Type B pancreatic cell (in vitro differentiated cells): ENCODE data around the gene NEDD4L. TPM values are rescaled to one million over a fixed set of nuclear protein-coding genes. Genes with fewer than 3 reads are reported as not detected.

ENCODE experiments used
- DNase-seq: peaks from one replicate; pipeline ENCODE4 v3.0.0; 2021; ENCODE audit warnings: mixed read lengths; ENCODE audit not compliant: unreplicated experiment; ENCODE audit errors: extremely low spot score
- H3K27ac Mint-ChIP-seq: 2 replicates; pipeline ENCODE4 v1.8.0; 2021; ENCODE audit warnings: mild to moderate bottlenecking, mixed read lengths
- H3K27me3 Mint-ChIP-seq: 2 replicates; pipeline ENCODE4 v1.8.0; 2021; ENCODE audit warnings: mixed read lengths
- H3K36me3 Mint-ChIP-seq: 2 replicates; pipeline ENCODE4 v1.8.0; 2021; ENCODE audit warnings: mixed read lengths
- H3K4me1 Mint-ChIP-seq: one replicate; pipeline ENCODE4 v1.8.0; 2021; ENCODE audit warnings: mixed read lengths; ENCODE audit not compliant: unreplicated experiment
- H3K4me3 Mint-ChIP-seq: 2 replicates; pipeline ENCODE4 v1.8.0; 2021; ENCODE audit warnings: mild to moderate bottlenecking, mixed read lengths
- H3K9me3 Mint-ChIP-seq: 2 replicates; pipeline ENCODE4 v1.8.0; 2021; ENCODE audit warnings: mixed read lengths
- total RNA-seq: library from RNA; stranded (reverse); gene quantifications from 2 replicates; pipeline ENCODE4 v1.2.1, GENCODE V29; 2021; ENCODE audit warnings: low replicate concordance
- TF ChIP-seq, protein P1 (sequence below): fragments of 200-600 bp; sonication (generic); conservative IDR thresholded peaks from 2 replicates; pipeline ENCODE4 v1.5.0; 2021; ENCODE audit warnings: antibody characterized with exemption, mild to moderate bottlenecking

The NEDD4L gene
- total RNA-seq, 1 donor from 2014 or later, result 84.7 TPM

DNA sequence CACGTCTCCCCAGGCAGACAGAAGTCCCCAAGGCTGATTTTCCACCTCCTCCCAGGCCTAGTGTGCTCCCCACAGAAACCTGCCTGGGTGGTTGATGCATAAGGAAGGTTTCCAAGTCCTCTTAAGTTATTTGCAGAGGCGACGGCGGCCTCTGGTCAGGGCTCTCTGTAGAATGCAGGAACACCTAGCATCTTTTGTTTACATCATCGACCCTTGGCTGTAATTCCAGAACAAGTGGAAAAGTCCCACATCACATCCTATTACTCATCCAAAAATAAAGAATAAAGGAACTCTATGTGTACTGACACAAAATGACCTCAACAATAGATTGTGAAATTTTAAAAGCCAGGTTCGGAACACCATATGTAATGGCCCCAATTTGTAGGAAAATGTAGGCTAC is 373.7 kb downstream of the NEDD4L start:
- H3K4me1 Mint-ChIP-seq, result peaks cover 11% of the 10 kb centered on the region
- TF ChIP-seq, protein P1, sequence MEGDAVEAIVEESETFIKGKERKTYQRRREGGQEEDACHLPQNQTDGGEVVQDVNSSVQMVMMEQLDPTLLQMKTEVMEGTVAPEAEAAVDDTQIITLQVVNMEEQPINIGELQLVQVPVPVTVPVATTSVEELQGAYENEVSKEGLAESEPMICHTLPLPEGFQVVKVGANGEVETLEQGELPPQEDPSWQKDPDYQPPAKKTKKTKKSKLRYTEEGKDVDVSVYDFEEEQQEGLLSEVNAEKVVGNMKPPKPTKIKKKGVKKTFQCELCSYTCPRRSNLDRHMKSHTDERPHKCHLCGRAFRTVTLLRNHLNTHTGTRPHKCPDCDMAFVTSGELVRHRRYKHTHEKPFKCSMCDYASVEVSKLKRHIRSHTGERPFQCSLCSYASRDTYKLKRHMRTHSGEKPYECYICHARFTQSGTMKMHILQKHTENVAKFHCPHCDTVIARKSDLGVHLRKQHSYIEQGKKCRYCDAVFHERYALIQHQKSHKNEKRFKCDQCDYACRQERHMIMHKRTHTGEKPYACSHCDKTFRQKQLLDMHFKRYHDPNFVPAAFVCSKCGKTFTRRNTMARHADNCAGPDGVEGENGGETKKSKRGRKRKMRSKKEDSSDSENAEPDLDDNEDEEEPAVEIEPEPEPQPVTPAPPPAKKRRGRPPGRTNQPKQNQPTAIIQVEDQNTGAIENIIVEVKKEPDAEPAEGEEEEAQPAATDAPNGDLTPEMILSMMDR, result no peak
- no peak for DNase-seq
- H3K4me3 Mint-ChIP-seq, result no peak overlapping the region
- peaks cover 9% of the 10 kb centered on the region for H3K9me3 Mint-ChIP-seq
- H3K36me3 Mint-ChIP-seq, result no peaks in the 10 kb centered on the region
- H3K27me3 Mint-ChIP-seq, result peaks cover 6% of the 10 kb centered on the region
- no peak overlapping the region for H3K27ac Mint-ChIP-seq

DNA sequence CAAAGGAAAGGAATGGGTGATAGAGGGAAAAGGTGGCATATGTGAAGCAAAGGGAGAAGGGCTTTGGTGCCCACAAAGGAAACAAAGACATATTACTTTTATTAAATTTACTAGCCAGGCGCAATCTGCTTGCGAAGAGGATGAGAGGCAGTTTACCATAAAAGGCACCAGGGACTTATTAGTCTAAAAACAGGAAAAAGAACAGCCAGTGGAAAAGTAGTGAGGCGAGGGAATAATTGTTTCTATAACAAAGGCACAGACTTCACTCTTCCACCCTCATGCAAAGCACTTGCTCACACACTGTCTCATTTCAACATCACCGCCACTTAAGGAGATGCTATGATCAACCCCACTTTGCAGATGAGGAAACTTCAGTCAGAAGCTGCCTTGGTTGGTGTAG is 374.3 kb downstream of the NEDD4L start:
- TF ChIP-seq, protein P1, result no peak
- Mint-ChIP-seq H3K4me3 (no peak overlapping the region), H3K27ac (no peak overlapping the region), H3K27me3 (peaks cover 9% of the 10 kb centered on the region), H3K9me3 (peaks cover 9% of the 10 kb centered on the region), H3K4me1 (peaks cover 11% of the 10 kb centered on the region), H3K36me3 (no peaks in the 10 kb centered on the region)
- DNase-seq, result no peak

DNA sequence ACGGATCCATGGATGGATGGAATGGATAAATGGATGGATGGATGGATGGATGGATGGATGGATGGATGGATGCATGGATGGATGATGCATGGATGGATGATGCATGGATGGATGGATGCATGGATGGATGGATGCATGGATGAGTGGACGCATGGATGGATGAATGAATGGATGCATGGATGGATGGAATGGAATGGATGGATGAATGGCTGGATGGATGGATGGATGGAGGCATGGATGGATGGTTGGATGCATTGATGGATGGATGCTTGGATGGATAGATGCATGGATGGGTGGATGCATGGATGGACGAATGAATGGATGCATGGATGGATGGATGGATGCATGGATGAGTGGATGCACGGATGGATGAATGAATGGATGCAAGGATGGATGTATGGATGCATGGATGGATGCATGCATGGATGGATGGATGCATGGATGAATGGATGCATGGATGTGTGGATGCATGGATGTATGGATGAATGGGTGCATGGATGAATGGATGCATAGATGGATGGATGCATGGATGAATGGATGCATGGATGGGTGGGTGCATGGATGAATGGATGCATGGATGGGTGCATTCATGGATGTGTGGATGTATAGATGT is 375.7 kb downstream of the NEDD4L start:
- TF ChIP-seq, protein P1, result no peak
- H3K27ac Mint-ChIP-seq, result no peak overlapping the region
- H3K27me3 Mint-ChIP-seq, result peaks cover 9% of the 10 kb centered on the region
- H3K36me3 Mint-ChIP-seq, result no peaks in the 10 kb centered on the region
- H3K4me1 Mint-ChIP-seq, result peaks cover 11% of the 10 kb centered on the region
- H3K9me3 Mint-ChIP-seq, result peaks cover 9% of the 10 kb centered on the region
- no peak overlapping the region for H3K4me3 Mint-ChIP-seq
- no peak for DNase-seq

DNA sequence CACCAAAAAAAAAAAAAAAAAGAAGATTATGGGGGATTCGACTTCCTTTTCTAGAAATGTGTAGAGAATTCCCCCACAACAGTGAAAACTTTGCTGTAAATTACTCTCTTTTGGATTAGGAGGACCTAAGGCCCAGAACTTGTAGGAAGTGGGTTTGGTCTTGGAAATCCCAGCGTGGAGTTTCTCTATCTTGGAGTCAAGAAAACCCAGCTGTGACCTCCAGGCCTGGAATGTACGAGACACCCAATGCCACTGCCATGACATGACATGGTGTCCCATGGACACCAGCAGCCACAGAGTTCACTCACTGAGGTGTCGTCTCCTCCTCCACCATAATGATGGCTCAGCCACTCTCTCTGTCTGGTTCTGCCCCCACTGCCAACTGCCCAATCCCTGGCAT is 382.6 kb downstream of the NEDD4L start:
- no peak for DNase-seq
- no peaks in the 10 kb centered on the region for H3K36me3 Mint-ChIP-seq
- TF ChIP-seq, protein P1, result no peak
- H3K4me3 Mint-ChIP-seq, result no peak overlapping the region
- no peaks in the 10 kb centered on the region for H3K9me3 Mint-ChIP-seq
- H3K4me1 Mint-ChIP-seq, result peaks cover 6% of the 10 kb centered on the region
- peaks cover 6% of the 10 kb centered on the region for H3K27me3 Mint-ChIP-seq
- no peak overlapping the region for H3K27ac Mint-ChIP-seq

DNA sequence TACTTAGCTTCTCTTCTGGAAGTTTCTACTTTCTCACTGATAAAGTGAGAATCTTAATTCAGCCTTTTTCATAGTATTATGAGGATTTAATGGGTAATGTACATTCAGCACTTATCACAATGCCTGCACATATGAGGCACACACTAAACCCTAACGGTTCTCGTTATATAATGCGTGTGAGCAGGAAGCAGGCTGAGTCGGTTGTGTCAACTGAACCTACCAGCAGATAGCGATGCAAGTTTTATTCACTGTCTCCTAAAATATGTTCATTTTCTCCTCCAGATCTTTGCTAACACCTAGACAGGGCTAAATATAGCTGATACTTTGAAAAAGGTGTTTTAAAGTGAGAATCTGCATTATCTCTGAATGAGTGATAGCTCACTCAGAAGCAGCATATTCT is 383.3 kb downstream of the NEDD4L start:
- H3K27me3 Mint-ChIP-seq, result peaks cover 6% of the 10 kb centered on the region
- peaks cover 6% of the 10 kb centered on the region for H3K4me1 Mint-ChIP-seq
- no peak overlapping the region for H3K27ac Mint-ChIP-seq
- no peaks in the 10 kb centered on the region for H3K36me3 Mint-ChIP-seq
- no peaks in the 10 kb centered on the region for H3K9me3 Mint-ChIP-seq
- DNase-seq, result no peak
- TF ChIP-seq, protein P1, result no peak
- H3K4me3 Mint-ChIP-seq, result no peak overlapping the region

DNA sequence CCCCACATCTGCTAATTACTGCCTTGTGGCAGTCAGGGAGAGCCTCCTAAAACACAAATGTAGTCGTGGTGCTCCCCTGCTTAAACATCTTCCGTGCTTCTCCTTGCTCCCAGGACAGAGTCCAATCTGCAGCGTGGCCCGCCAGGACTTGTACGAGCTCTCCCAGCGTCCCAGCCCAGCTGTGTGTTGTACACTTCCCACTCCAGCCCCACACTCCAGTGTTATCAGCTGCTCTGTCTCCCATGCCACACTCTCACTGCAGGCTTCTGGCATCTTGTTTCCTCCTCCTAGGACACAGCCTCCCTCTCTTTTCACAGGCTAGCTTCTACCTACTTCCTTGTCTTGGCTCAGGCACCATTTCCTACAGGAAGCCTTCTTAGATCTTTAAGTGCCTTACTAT is 385.4 kb downstream of the NEDD4L start:
- peak overlapping the region; percentile 44 for H3K27ac Mint-ChIP-seq
- peaks cover 4% of the 10 kb centered on the region for H3K27me3 Mint-ChIP-seq
- H3K9me3 Mint-ChIP-seq, result no peaks in the 10 kb centered on the region
- peaks cover 6% of the 10 kb centered on the region for H3K4me1 Mint-ChIP-seq
- no peaks in the 10 kb centered on the region for H3K36me3 Mint-ChIP-seq
- DNase-seq, result no peak
- TF ChIP-seq, protein P1, result no peak
- H3K4me3 Mint-ChIP-seq, result no peak overlapping the region
